Measurements from ENCODE around the gene CCDC60.

Gene CCDC60

GRCh38 chr12:119334430-119335170, at the start of gene CCDC60:
TSS of gene CCDC60 (plus strand) at chr12:119334729. CDS start at chr12:119335177, 448 bp downstream.
- no peak for DNase-seq (ENCODE audit: low spot score)

- no peak for DNase-seq (ENCODE audit: low spot score)
These were observed 46.0 kb upstream of the CCDC60 start for GRCh38 chr12:119288576-119288975.

- no peak for DNase-seq (ENCODE audit: low spot score)
These were observed 41.5 kb upstream of the CCDC60 start for GRCh38 chr12:119292893-119293630.

GRCh38 chr12:119294211-119294610, 40.3 kb upstream of the CCDC60 start:
- DNase-seq (ENCODE audit: low spot score): no peak

- no peak for DNase-seq (ENCODE audit: low spot score)
These were observed 38.0 kb upstream of the CCDC60 start for GRCh38 chr12:119296535-119296934.

GRCh38 chr12:119299130-119299529, 35.4 kb upstream of the CCDC60 start:
- DNase-seq (ENCODE audit: low spot score): no peak

GRCh38 chr12:119301379-119301778, 33.1 kb upstream of the CCDC60 start:
- no peak for DNase-seq (ENCODE audit: low spot score)

GRCh38 chr12:119302451-119303080, 32.0 kb upstream of the CCDC60 start:
- DNase-seq (ENCODE audit: low spot score): no peak

GRCh38 chr12:119306593-119306992, 27.9 kb upstream of the CCDC60 start:
- no peak for DNase-seq (ENCODE audit: low spot score)

- DNase-seq (ENCODE audit: low spot score): no peak
These were observed 26.8 kb upstream of the CCDC60 start for GRCh38 chr12:119307747-119308146.

GRCh38 chr12:119308708-119309456, 25.6 kb upstream of the CCDC60 start:
- DNase-seq (ENCODE audit: low spot score): no peak

- DNase-seq (ENCODE audit: low spot score): no peak
These were observed 22.7 kb upstream of the CCDC60 start for GRCh38 chr12:119311878-119312277.

GRCh38 chr12:119312904-119313303, 21.6 kb upstream of the CCDC60 start:
- no peak for DNase-seq (ENCODE audit: low spot score)

- no peak for DNase-seq (ENCODE audit: low spot score)
These were observed 20.2 kb upstream of the CCDC60 start for GRCh38 chr12:119314290-119314689.

GRCh38 chr12:119319638-119320037, 14.9 kb upstream of the CCDC60 start:
- DNase-seq (ENCODE audit: low spot score): no peak

- no peak for DNase-seq (ENCODE audit: low spot score)
These were observed 13.9 kb upstream of the CCDC60 start for GRCh38 chr12:119320678-119321077.

GRCh38 chr12:119322301-119322723, 12.2 kb upstream of the CCDC60 start:
- no peak for DNase-seq (ENCODE audit: low spot score)

GRCh38 chr12:119325813-119326212, 8.7 kb upstream of the CCDC60 start:
- DNase-seq (ENCODE audit: low spot score): no peak

- no peak for DNase-seq (ENCODE audit: low spot score)
These were observed 8.2 kb upstream of the CCDC60 start for GRCh38 chr12:119326341-119326740.

- no peak for DNase-seq (ENCODE audit: low spot score)
These were observed 7.1 kb upstream of the CCDC60 start for GRCh38 chr12:119327471-119327870.

- peak; percentile 2 for DNase-seq (ENCODE audit: low spot score)
These were observed 6.4 kb upstream of the CCDC60 start for GRCh38 chr12:119328111-119328510.
